22Rv1 (cell line): Measurements from ENCODE around the gene ADPRS.

Source experiments
- CTCF ChIP-seq: fragments of 450-650 bp; IDR thresholded peaks from 2 replicates; pipeline ENCODE4 v1.5.1; 2017; ENCODE audit warnings: mild to moderate bottlenecking
- ZFX ChIP-seq: fragments of 450-650 bp; IDR thresholded peaks from 2 replicates; pipeline ENCODE4 v1.6.1; 2017; ENCODE audit warnings: antibody characterized with exemption, borderline replicate concordance

GRCh38 chr1:36095760-36096405 lies 7.2 kb downstream of the ADPRS start:
- no peak for TF ChIP-seq CTCF
- no peak for TF ChIP-seq ZFX
